Peyer's patch (tissue), 4 donors: ENCODE data around the gene LYZL1. TPM values are rescaled to one million over a fixed set of nuclear protein-coding genes. Genes with fewer than 3 reads are reported as not detected.

ENCODE experiments used
- DNase-seq, 3 donors: peaks; one replicate each; pipeline ENCODE4 v3.0.0-alpha.2; 2017 to 2019
- H3K27ac ChIP-seq, 4 donors: fragments of 200-600 bp; sonication (generic); one replicate each; pipeline ENCODE4 v1.5.1; 2016 to 2019
- H3K27me3 ChIP-seq, 2 donors: fragments of 200-600 bp; sonication (generic); one replicate each; pipeline ENCODE4 v1.5.1; 2019
- H3K36me3 ChIP-seq, 3 donors: fragments of 200-600 bp; sonication (generic); one replicate each; pipeline ENCODE4 v1.5.1; 2016 to 2019
- H3K4me1 ChIP-seq, 4 donors: fragments of 200-600 bp; sonication (generic); one replicate each; pipeline ENCODE4 v1.5.1; 2016 to 2019
- H3K4me3 ChIP-seq, 4 donors: fragments of 200-600 bp; sonication (generic); 1 replicate in 3 of 4; 2 replicates in 1 of 4; pipeline ENCODE4 v1.5.1; 2016 to 2019; ENCODE audit warnings: mild to moderate bottlenecking in 1 of 4
- H3K9me3 ChIP-seq, 4 donors: fragments of 200-600 bp; sonication (generic); one replicate each; pipeline ENCODE4 v1.5.1; 2016 to 2019; ENCODE audit warnings: mild to moderate bottlenecking in 1 of 4
- CTCF ChIP-seq, 6 experiments: fragments of 450-650 bp in 4 of 6; fragments of 200-600 bp in 2 of 6; sonication (generic) in 1 of 6; IDR thresholded peaks; one replicate each; pipeline ENCODE4 v1.5.1; 2017 to 2019; ENCODE audit warnings: antibody characterized with exemption in 6 of 6, mild to moderate bottlenecking in 3 of 6, moderate library complexity in 1 of 6
- POLR2A ChIP-seq, 2 donors: fragments of 450-650 bp; IDR thresholded peaks; one replicate each; pipeline ENCODE4 v1.5.1; 2017; ENCODE audit warnings: antibody characterized with exemption in 2 of 2, mild to moderate bottlenecking in 2 of 2, moderate library complexity in 2 of 2
- total RNA-seq, 4 donors: library from RNA; depleted of rRNA; stranded (reverse); fragments of >200 nt; gene quantifications; one replicate each; pipeline ENCODE4 v1.1.0, GENCODE V29; 2016

The LYZL1 gene
- total RNA-seq, 4 donors from 2014 or later: not detected

DNA sequence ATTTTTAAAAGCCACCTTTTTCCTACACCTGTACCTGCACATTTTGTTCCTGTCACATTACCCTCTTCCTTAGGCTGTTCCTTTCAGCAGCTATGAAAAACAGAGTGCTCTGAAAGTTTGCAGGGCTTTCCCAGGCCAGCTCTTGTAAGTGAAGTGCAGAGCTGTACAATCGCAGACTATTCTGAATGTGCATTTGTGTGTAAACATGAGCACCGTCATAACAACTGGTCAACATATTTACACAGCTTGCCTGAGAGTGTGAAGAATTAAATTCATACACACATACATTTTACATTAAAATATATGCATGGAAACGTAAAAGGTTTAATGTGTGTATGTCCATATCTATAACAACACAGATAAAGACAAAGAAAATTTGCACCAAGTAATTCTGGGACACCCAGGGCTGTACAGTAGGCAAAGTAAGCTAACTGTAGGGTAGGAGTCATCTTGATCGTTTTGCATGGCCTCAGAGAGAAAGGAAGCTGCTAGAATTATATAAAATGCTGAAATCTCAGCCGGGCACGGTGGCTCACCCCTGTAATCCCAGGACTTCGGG lies 23.6 kb upstream of the LYZL1 start:
- H3K4me1 ChIP-seq: no peaks in the 10 kb centered on the region
- no peak overlapping the region for H3K4me3 ChIP-seq
- no peak for DNase-seq
- H3K36me3 ChIP-seq: no peaks in the 10 kb centered on the region
- H3K27me3 ChIP-seq: no peaks in the 10 kb centered on the region
- no peak for TF ChIP-seq POLR2A (IDR thresholded peaks at IDR 0.05)
- TF ChIP-seq CTCF (IDR thresholded peaks at IDR 0.05): no peak
- H3K27ac ChIP-seq: no peak overlapping the region
- H3K9me3 ChIP-seq: no peaks in the 10 kb centered on the region

GRCh38 chr10:29266641-29267040 lies 22.2 kb upstream of the LYZL1 start:
- Histone ChIP-seq H3K27ac (no peak overlapping the region), H3K9me3 (no peaks in the 10 kb centered on the region), H3K4me1 (no peaks in the 10 kb centered on the region), H3K27me3 (no peaks in the 10 kb centered on the region), H3K4me3 (no peak overlapping the region), H3K36me3 (no peaks in the 10 kb centered on the region)
- no peak for DNase-seq
- TF ChIP-seq CTCF (IDR thresholded peaks at IDR 0.05) (no peak), POLR2A (IDR thresholded peaks at IDR 0.05) (no peak)

DNA sequence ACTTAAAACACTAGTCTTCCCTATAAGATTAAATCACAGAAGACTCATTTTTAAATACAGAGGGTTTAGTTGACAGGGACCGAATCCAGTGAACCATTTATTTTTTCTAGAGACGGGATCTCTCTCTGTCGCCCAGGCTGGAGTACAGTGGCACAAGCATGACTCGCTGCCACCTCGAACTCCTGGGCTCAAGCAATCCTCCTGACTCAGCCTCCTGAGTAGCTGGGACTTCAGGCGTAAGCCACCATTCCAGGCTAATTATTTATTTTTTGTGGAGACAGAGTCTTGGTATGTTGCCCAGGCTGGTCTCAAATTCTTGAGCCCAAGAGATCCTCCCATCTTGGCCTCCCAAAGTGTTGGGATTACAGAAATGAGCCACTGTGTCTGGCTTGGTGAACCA lies 20.9 kb upstream of the LYZL1 start:
- no peak for DNase-seq
- Histone ChIP-seq H3K27ac (no peak overlapping the region), H3K27me3 (no peaks in the 10 kb centered on the region), H3K4me3 (no peak overlapping the region), H3K4me1 (no peaks in the 10 kb centered on the region), H3K36me3 (no peaks in the 10 kb centered on the region), H3K9me3 (no peaks in the 10 kb centered on the region)
- TF ChIP-seq CTCF (IDR thresholded peaks at IDR 0.05) (no peak), POLR2A (IDR thresholded peaks at IDR 0.05) (no peak)

GRCh38 chr10:29269486-29269885 lies 19.4 kb upstream of the LYZL1 start:
- no peak for DNase-seq
- TF ChIP-seq POLR2A (IDR thresholded peaks at IDR 0.05): no peak
- no peak for TF ChIP-seq CTCF (IDR thresholded peaks at IDR 0.05)
- no peaks in the 10 kb centered on the region for H3K4me1 ChIP-seq
- H3K4me3 ChIP-seq: no peak overlapping the region
- H3K27ac ChIP-seq: no peak overlapping the region
- H3K27me3 ChIP-seq: no peaks in the 10 kb centered on the region
- H3K9me3 ChIP-seq: no peaks in the 10 kb centered on the region
- H3K36me3 ChIP-seq: no peaks in the 10 kb centered on the region

DNA sequence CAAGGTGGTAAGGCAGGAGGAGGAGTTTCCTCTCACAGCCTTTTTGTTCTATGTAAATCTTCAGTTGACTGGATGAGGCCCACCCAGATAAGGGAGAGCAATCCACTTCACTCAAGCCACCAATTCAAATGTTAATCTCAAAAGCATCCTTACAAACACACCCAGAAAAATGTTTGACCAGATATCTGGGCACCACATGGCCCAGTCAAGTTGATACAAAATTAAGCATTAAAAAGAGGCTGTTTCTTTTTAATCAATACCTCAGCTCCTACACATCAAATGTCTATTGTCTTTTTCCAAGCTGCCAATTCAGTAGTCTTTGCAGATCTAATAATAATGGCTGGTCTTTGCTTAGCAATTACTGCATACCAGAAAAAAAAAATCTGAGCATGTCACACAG lies 18.0 kb upstream of the LYZL1 start:
- no peak for DNase-seq
- Histone ChIP-seq H3K4me1 (no peaks in the 10 kb centered on the region), H3K27ac (no peak overlapping the region), H3K4me3 (no peak overlapping the region), H3K36me3 (no peaks in the 10 kb centered on the region), H3K9me3 (no peaks in the 10 kb centered on the region), H3K27me3 (no peaks in the 10 kb centered on the region)
- no peak for TF ChIP-seq POLR2A (IDR thresholded peaks at IDR 0.05)

- no peaks in the 10 kb centered on the region for H3K4me1 ChIP-seq
- H3K36me3 ChIP-seq: no peaks in the 10 kb centered on the region
- no peak overlapping the region for H3K4me3 ChIP-seq
- DNase-seq: no peak
- no peak for TF ChIP-seq CTCF (IDR thresholded peaks at IDR 0.05)
- no peaks in the 10 kb centered on the region for H3K9me3 ChIP-seq
- no peak overlapping the region for H3K27ac ChIP-seq
- H3K27me3 ChIP-seq: no peaks in the 10 kb centered on the region
Observed at GRCh38 chr10:29271877-29272276, 17.0 kb upstream of the LYZL1 start.
